ENCODE data around the gene SAPCD1. TPM values are rescaled to one million over a fixed set of nuclear protein-coding genes. Genes with fewer than 3 reads are reported as not detected.

Gene SAPCD1
- polyA plus RNA-seq, 1 of the 3 experiments (the other 2 are of a cell fraction), result 5.9 TPM

DNA sequence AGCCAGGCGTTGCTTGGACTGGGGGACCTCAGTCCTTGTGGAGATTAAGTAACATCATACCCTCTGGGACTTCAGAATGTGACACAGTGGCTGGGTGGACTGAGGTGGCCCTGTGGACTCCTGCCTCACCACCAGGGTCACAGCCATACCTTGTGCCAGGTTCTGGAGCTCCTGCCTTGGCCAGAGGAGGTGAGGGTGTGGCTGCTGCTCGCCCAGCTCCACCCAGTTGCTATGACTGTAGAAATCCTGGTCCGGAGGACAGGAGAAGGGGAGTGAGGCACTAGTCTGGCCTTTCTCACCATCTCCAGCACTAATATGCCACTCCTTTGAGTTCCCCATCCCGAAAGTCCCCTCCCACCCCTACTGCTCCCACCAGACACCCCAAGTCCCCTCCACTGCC is 12.7 kb downstream of the SAPCD1 start:
- Histone ChIP-seq H3K9ac (no peak overlapping the region), H3K9me2 (no peaks in the 10 kb centered on the region), H3K4me3 (ENCODE audit: low read depth in 2 of 2, low read length in 1 of 2) (no peak overlapping the region), H3K36me3 (replicated peaks in 1 of 2; ENCODE audit: control insufficient read depth in 1 of 2, insufficient read depth in 2 of 2, low read length in 1 of 2) (peaks cover 0 to 15% of the 10 kb centered on the region in 2 experiments), H4K20me1 (ENCODE audit: insufficient read depth) (no peaks in the 10 kb centered on the region), H3K4me1 (ENCODE audit: control insufficient read depth in 1 of 2, insufficient read depth in 2 of 2, low read depth in 1 of 2, low read length in 1 of 2) (peaks cover 9 to 10% of the 10 kb centered on the region in 2 experiments; a peak in 2 of 4 replicates), H3K9me3 (no peaks in the 10 kb centered on the region), H3F3A (replicated peaks; ENCODE audit: insufficient read depth) (peaks cover 3% of the 10 kb centered on the region), H3K27ac (ENCODE audit: low read depth in 2 of 2, low read length in 1 of 2) (no peak overlapping the region), H2AFZ (ENCODE audit: low read depth) (no peak overlapping the region), H3K4me2 (no peak overlapping the region), H3K79me2 (ENCODE audit: insufficient read depth) (no peaks in the 10 kb centered on the region), H3K27me3 (ENCODE audit: insufficient read depth) (no peaks in the 10 kb centered on the region)
- TF ChIP-seq, protein P1, sequence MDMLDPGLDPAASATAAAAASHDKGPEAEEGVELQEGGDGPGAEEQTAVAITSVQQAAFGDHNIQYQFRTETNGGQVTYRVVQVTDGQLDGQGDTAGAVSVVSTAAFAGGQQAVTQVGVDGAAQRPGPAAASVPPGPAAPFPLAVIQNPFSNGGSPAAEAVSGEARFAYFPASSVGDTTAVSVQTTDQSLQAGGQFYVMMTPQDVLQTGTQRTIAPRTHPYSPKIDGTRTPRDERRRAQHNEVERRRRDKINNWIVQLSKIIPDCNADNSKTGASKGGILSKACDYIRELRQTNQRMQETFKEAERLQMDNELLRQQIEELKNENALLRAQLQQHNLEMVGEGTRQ (IDR thresholded peaks at IDR 0.05; ENCODE audit: borderline replicate concordance, low read depth, low read length), result no peak
- no peak for DNase-seq
- 83% methylated on average over 4 of the region's 4 CpGs for WGBS (ENCODE audit: low lambda C conversion rate)
- CTCF ChIA-PET, result interaction anchor here (0.8 to 9.9 kb wide), 3 partner anchors 16 to 55 kb away, joined by 3 to 62 read pairs (median 5); no protein-coding TSS in a partner anchor
- POLR2A ChIA-PET, result interaction anchor here (1.2 kb wide), 1 partner anchor 39 kb away, joined by 3 read pairs; the partner anchor contains the start of gene CLIC1

DNA sequence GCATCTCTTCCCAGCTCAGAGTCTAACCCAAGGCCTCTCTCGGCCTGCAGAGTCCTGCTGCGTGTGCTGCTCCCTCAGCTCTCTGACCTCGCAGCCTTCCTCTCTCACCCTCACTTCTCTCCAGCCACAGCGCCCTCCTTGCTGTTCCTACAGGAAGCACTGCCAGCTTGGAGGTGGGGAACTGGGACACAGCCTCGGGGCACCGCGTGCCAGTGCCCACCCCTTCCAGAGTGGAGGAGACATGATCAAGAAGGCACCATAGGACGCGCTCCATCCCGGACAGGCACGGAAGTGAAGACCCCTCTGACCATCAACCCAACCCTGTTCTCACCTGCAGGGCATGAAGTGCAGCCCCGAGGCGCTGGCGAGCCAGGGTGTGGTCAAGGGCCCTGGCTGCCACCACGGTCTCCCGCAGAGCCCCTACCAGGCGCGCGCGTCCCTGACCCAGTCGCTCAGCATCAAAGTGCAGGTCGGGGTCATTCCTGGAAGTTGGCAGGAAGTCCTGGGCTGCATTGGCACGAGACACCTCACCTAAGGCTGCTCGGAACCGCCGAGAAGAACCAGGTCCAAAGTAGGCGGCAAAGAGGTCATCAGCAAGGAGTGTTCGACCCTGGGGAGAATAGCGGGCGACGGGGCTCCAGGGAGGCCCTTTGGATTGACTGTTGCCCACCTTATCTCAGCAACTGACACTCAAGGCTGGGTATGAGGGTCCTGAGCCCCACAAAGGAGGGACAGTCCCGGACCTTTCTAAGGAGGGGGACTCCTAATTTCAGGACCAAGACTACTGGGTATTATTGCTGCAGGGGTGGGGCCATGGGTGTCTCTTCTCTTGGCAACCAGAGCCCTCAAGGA is 13.4 kb downstream of the SAPCD1 start:
- H3K4me3 ChIP-seq (ENCODE audit: low read depth in 2 of 2, low read length in 1 of 2), result no peak overlapping the region
- H3K4me1 ChIP-seq (ENCODE audit: control insufficient read depth in 1 of 2, insufficient read depth in 2 of 2, low read depth in 1 of 2, low read length in 1 of 2), result peaks cover 9 to 10% of the 10 kb centered on the region in 2 experiments; a peak in 2 of 4 replicates
- no peak overlapping the region for H2AFZ ChIP-seq (ENCODE audit: low read depth)
- H3K27me3 ChIP-seq (ENCODE audit: insufficient read depth), result no peaks in the 10 kb centered on the region
- no peak overlapping the region for H3K27ac ChIP-seq (ENCODE audit: low read depth in 2 of 2, low read length in 1 of 2)
- H3K4me2 ChIP-seq, result no peak overlapping the region
- peaks cover 3% of the 10 kb centered on the region for H3F3A ChIP-seq (replicated peaks; ENCODE audit: insufficient read depth)
- CTCF ChIA-PET, result interaction anchor here (0.8 to 9.9 kb wide), 4 partner anchors 10 to 54 kb away, joined by 3 to 62 read pairs (median 6); no protein-coding TSS in a partner anchor
- no peaks in the 10 kb centered on the region for H4K20me1 ChIP-seq (ENCODE audit: insufficient read depth)
- TF ChIP-seq FOXM1 (IDR thresholded peaks at IDR 0.05; ENCODE audit: low read depth), result no peak
- TF ChIP-seq ELF1 (IDR thresholded peaks at IDR 0.05), result no peak
- TF ChIP-seq, protein P2, sequence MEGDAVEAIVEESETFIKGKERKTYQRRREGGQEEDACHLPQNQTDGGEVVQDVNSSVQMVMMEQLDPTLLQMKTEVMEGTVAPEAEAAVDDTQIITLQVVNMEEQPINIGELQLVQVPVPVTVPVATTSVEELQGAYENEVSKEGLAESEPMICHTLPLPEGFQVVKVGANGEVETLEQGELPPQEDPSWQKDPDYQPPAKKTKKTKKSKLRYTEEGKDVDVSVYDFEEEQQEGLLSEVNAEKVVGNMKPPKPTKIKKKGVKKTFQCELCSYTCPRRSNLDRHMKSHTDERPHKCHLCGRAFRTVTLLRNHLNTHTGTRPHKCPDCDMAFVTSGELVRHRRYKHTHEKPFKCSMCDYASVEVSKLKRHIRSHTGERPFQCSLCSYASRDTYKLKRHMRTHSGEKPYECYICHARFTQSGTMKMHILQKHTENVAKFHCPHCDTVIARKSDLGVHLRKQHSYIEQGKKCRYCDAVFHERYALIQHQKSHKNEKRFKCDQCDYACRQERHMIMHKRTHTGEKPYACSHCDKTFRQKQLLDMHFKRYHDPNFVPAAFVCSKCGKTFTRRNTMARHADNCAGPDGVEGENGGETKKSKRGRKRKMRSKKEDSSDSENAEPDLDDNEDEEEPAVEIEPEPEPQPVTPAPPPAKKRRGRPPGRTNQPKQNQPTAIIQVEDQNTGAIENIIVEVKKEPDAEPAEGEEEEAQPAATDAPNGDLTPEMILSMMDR (IDR thresholded peaks at IDR 0.05), result no peak
- no peak for TF ChIP-seq NFIC (IDR thresholded peaks at IDR 0.05; ENCODE audit: borderline replicate concordance)
- no peak for TF ChIP-seq TCF12 (IDR thresholded peaks at IDR 0.05)
- TF ChIP-seq GABPA (IDR thresholded peaks at IDR 0.05; ENCODE audit: low read depth), result no peak
- TF ChIP-seq POLR2AphosphoS5 (IDR thresholded peaks at IDR 0.05; ENCODE audit: low read depth, low read length), result no peak
- no peak for TF ChIP-seq JUND (IDR thresholded peaks at IDR 0.05)
- TF ChIP-seq, protein P3, sequence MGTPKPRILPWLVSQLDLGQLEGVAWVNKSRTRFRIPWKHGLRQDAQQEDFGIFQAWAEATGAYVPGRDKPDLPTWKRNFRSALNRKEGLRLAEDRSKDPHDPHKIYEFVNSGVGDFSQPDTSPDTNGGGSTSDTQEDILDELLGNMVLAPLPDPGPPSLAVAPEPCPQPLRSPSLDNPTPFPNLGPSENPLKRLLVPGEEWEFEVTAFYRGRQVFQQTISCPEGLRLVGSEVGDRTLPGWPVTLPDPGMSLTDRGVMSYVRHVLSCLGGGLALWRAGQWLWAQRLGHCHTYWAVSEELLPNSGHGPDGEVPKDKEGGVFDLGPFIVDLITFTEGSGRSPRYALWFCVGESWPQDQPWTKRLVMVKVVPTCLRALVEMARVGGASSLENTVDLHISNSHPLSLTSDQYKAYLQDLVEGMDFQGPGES (IDR thresholded peaks at IDR 0.05; ENCODE audit: low read depth, low read length), result no peak
- no peak for TF ChIP-seq RCOR1 (IDR thresholded peaks at IDR 0.05; ENCODE audit: low read length)
- TF ChIP-seq, protein P4, sequence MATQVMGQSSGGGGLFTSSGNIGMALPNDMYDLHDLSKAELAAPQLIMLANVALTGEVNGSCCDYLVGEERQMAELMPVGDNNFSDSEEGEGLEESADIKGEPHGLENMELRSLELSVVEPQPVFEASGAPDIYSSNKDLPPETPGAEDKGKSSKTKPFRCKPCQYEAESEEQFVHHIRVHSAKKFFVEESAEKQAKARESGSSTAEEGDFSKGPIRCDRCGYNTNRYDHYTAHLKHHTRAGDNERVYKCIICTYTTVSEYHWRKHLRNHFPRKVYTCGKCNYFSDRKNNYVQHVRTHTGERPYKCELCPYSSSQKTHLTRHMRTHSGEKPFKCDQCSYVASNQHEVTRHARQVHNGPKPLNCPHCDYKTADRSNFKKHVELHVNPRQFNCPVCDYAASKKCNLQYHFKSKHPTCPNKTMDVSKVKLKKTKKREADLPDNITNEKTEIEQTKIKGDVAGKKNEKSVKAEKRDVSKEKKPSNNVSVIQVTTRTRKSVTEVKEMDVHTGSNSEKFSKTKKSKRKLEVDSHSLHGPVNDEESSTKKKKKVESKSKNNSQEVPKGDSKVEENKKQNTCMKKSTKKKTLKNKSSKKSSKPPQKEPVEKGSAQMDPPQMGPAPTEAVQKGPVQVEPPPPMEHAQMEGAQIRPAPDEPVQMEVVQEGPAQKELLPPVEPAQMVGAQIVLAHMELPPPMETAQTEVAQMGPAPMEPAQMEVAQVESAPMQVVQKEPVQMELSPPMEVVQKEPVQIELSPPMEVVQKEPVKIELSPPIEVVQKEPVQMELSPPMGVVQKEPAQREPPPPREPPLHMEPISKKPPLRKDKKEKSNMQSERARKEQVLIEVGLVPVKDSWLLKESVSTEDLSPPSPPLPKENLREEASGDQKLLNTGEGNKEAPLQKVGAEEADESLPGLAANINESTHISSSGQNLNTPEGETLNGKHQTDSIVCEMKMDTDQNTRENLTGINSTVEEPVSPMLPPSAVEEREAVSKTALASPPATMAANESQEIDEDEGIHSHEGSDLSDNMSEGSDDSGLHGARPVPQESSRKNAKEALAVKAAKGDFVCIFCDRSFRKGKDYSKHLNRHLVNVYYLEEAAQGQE (IDR thresholded peaks at IDR 0.05; ENCODE audit: low read depth, low read length), result no peak
- no peak for TF ChIP-seq TEAD4 (IDR thresholded peaks at IDR 0.05; ENCODE audit: borderline replicate concordance, insufficient read depth)
- TF ChIP-seq NRF1 (IDR thresholded peaks at IDR 0.05; ENCODE audit: low read depth, low read length), result no peak
- no peak for TF ChIP-seq RFX5 (IDR thresholded peaks at IDR 0.05; ENCODE audit: low read length)
- no peak for TF ChIP-seq EZH2phosphoT487 (IDR thresholded peaks at IDR 0.05; ENCODE audit: borderline replicate concordance, low read depth)
- TF ChIP-seq RAD21 (IDR thresholded peaks at IDR 0.05; ENCODE audit: low read length), result no peak
- TF ChIP-seq, protein P5, sequence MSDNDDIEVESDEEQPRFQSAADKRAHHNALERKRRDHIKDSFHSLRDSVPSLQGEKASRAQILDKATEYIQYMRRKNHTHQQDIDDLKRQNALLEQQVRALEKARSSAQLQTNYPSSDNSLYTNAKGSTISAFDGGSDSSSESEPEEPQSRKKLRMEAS (IDR thresholded peaks at IDR 0.05; ENCODE audit: low read depth), result no peak
- no peak for TF ChIP-seq EP300 (IDR thresholded peaks at IDR 0.05; ENCODE audit: borderline replicate concordance in 1 of 2, low read depth in 1 of 2, low read length in 1 of 2)
- WGBS (ENCODE audit: low lambda C conversion rate), result 94% methylated on average over 19 of the region's 32 CpGs
- H3K9me3 ChIP-seq, result no peaks in the 10 kb centered on the region
- no peaks in the 10 kb centered on the region for H3K79me2 ChIP-seq (ENCODE audit: insufficient read depth)
- DNase-seq, result no peak
- POLR2A ChIA-PET, result interaction anchor here (1.2 kb wide), 1 partner anchor 40 kb away, joined by 3 read pairs; the partner anchor contains the start of gene CLIC1
- no peaks in the 10 kb centered on the region for H3K9me2 ChIP-seq
- peaks cover 0 to 22% of the 10 kb centered on the region in 2 experiments for H3K36me3 ChIP-seq (replicated peaks in 1 of 2; ENCODE audit: control insufficient read depth in 1 of 2, insufficient read depth in 2 of 2, low read length in 1 of 2)
- no peak overlapping the region for H3K9ac ChIP-seq
